Small intestine (tissue), 7 donors: Measurements from ENCODE around the gene LIMS2. TPM values are rescaled to one million over a fixed set of nuclear protein-coding genes. Genes with fewer than 3 reads are reported as not detected.

Source experiments
- DNase-seq, 2 donors: peaks; one replicate each; pipeline versions ENCODE4 v3.0.0 to v3.0.0-alpha.2; 2013
- FAIRE-seq: peaks from 2 replicates; lab custom pipeline; 2012; peaks lifted over from hg19 to GRCh38; lab: Jason Lieb, UNC
- H3K27ac ChIP-seq, 3 donors: one replicate each; pipeline ENCODE4 v1.5.1; 2013; ENCODE audit warnings: low read length in 2 of 3, mild to moderate bottlenecking in 2 of 3, control low read depth in 1 of 3, inconsistent platforms in 1 of 3, low read depth in 1 of 3, moderate library complexity in 1 of 3
- H3K27me3 ChIP-seq, 3 donors: one replicate each; pipeline ENCODE4 v1.6.1; 2013; ENCODE audit warnings: low read length in 3 of 3, inconsistent platforms in 1 of 3; ENCODE audit not compliant: control insufficient read depth in 3 of 3, insufficient read depth in 3 of 3
- H3K36me3 ChIP-seq, 3 donors: one replicate each; pipeline ENCODE4 v1.6.1; 2013; ENCODE audit warnings: low read length in 3 of 3, inconsistent platforms in 1 of 3, low read depth in 1 of 3, mild to moderate bottlenecking in 1 of 3, moderate library complexity in 1 of 3; ENCODE audit not compliant: control insufficient read depth in 3 of 3, insufficient read depth in 2 of 3
- H3K4me1 ChIP-seq, 3 donors: one replicate each; pipeline ENCODE4 v1.6.1; 2013; ENCODE audit warnings: low read length in 2 of 3, inconsistent platforms in 1 of 3, low read depth in 1 of 3, mild to moderate bottlenecking in 1 of 3, moderate library complexity in 1 of 3; ENCODE audit not compliant: control insufficient read depth in 3 of 3, insufficient read depth in 2 of 3
- H3K4me3 ChIP-seq, 3 donors: one replicate each; pipeline ENCODE4 v1.5.1; 2013; ENCODE audit warnings: low read length in 3 of 3, control low read depth in 1 of 3, inconsistent platforms in 1 of 3, low read depth in 1 of 3, mild to moderate bottlenecking in 1 of 3, moderate library complexity in 1 of 3
- H3K9me3 ChIP-seq, 2 donors: one replicate each; pipeline ENCODE4 v1.6.1; 2013; ENCODE audit warnings: low read depth in 1 of 2, low read length in 1 of 2; ENCODE audit not compliant: control insufficient read depth in 2 of 2, insufficient read depth in 1 of 2
- WGBS, 3 donors: extraction: QIAGEN DNeasy Blood & Tissue Kit; methylation state at CpG; one replicate each; pipeline ENCODE4 v1.1.7; 2013; 5-methylcytosine and 5-hydroxymethylcytosine counted together
- polyA plus RNA-seq, 4 donors: library from polyadenylated mRNA; stranded (reverse) in 3 of 4; unstranded in 1 of 4; fragments of 200-250 nt in 3 of 4; fragments of 120-200 nt in 1 of 4; gene quantifications; one replicate each; pipeline versions ENCODE4 v1.2.1 to v1.2.3, GENCODE V29; 2013
- donor health status: healthy with polysubstance abuse.
- donor health status: control.
- donor health status: control.
- donor health status: Bipolar disorder and iron deficiency.
- donor health status: healthy.

LIMS2 gene
- polyA plus RNA-seq, 4 donors, result 2.2 to 39.5 (median 8.6) TPM

- 79 to 92% (median 80%) methylated on average over 9 of the region's 9 CpGs for WGBS, 3 donors
- FAIRE-seq (no peak), DNase-seq (no peak)
Measured at GRCh38 chr2:127629637-127630036, 45.7 kb downstream of the LIMS2 start.

DNA sequence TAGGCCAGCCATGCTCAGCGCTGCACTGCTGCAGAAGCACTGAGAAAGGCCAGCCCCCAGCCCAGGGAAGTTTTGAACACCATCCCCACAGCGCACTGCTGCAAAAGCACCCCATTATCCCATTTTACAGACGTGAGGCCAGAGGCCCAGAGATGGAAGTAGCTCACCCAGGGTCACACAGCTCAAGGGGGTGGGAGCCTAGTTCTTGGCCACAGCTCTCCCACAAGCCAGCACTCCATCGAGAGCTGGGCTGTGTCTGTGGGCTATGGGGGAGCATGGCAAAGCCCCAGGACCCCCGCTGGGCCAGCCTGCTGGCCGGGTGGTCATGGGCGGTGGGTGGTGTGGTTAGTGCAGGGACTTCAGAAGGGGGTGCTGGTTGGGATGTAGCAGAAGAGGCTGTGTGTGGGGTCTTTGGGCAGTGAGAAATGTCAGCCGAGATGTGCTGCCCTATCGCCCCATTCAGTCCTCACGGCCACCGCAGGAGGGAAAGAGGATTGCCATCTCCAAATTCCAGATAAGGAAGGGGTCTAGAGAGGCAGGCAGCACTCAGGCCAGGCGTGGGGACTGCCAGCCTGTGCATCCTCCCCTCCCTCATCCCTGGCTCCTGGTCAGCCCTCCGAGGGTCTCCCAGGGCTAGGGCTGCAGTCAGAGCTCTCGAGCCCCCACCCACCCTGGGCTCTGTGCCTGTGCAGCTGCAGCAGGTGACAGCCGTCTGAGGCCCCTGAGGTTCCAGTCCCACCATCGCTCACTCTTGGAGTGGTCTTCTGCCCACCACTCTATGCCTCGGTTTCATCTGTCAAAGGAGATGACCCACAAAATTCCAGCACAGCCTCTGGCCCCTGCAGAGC is 46.3 kb downstream of the LIMS2 start:
- no peak overlapping the region for H3K27ac ChIP-seq

More at GRCh38 chr2:127629637-127630036, 45.7 kb downstream of the LIMS2 start:
- Histone ChIP-seq H3K4me3 (no peak overlapping the region), H3K27ac (no peak overlapping the region), H3K9me3 (no peaks in the 10 kb centered on the region), H3K27me3 (no peaks in the 10 kb centered on the region), H3K4me1 (peaks cover 0 to 6% (median 0%) of the 10 kb centered on the region in 3 donors), H3K36me3 (peaks cover 0 to 100% (median 19%) of the 10 kb centered on the region in 3 donors)

DNA sequence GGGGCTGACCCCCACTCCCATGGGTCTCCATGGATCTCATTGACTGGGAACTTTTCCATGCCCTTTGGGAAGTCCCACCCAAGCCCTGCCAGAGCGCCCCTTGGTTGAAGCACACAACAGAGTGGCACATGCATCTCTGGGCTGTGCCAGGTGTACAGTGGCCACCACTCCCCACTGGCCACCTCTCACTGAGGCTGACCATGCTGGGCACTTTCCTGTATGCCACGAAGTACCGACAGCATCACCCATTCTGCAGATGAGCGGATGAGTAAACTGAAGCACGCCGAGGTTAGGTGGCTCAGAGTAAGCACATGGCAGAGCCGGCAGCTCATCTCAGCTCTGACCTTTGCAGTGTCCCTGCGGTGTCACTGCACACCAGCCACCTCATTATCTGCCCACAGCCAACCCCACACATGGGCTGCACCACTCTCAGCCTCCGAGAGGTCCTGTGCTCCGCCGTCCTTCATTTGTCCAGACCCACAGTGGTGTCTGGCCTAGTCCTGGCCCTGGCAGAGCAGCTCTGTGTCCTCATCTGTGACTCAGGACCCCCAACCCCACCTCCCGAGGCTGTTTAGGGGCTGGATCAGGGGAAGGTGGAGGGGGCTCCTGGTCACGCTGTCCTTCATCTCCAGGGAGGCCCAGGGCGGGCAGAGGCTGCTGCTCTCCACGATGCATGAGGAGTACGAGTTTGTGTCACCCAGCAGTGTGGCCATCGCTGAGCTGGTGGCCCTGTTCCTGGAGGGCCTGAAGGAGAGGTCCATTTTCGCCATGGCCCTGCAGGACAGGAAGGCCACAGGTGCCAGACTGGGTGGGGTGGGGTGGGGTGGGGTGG is 47.4 kb downstream of the LIMS2 start:
- no peaks in the 10 kb centered on the region for H3K27me3 ChIP-seq
- DNase-seq, result no peak

More for the DNA sequence above, 46.3 kb downstream of the LIMS2 start:
- Histone ChIP-seq H3K27me3 (no peaks in the 10 kb centered on the region), H3K9me3 (no peaks in the 10 kb centered on the region), H3K36me3 (peaks cover 0 to 100% (median 24%) of the 10 kb centered on the region in 3 donors), H3K4me1 (peaks cover 0 to 4% (median 0%) of the 10 kb centered on the region in 3 donors), H3K4me3 (no peak overlapping the region)
- DNase-seq, result no peak
- 82 to 88% (median 86%) methylated on average over 14 to 17 of the region's 17 CpGs for WGBS, 3 donors
- FAIRE-seq, result no peak

GRCh38 chr2:127626917-127627739 is 48.2 kb downstream of the LIMS2 start:
- no peak for DNase-seq
- Histone ChIP-seq H3K27me3 (no peaks in the 10 kb centered on the region), H3K4me3 (no peak overlapping the region), H3K27ac (no peak overlapping the region), H3K4me1 (no peaks in the 10 kb centered on the region), H3K36me3 (peaks cover 0 to 100% (median 28%) of the 10 kb centered on the region in 3 donors), H3K9me3 (no peaks in the 10 kb centered on the region)
- WGBS, 3 donors, result 90 to 96% (median 94%) methylated on average over 26 to 28 of the region's 28 CpGs
- FAIRE-seq, result no peak

More for the DNA sequence above, 47.4 kb downstream of the LIMS2 start:
- H3K36me3 ChIP-seq, result peaks cover 0 to 100% (median 25%) of the 10 kb centered on the region in 3 donors
- H3K4me1 ChIP-seq, result no peaks in the 10 kb centered on the region
- FAIRE-seq, result no peak
- no peaks in the 10 kb centered on the region for H3K9me3 ChIP-seq
- H3K4me3 ChIP-seq, result no peak overlapping the region
- 88 to 95% (median 89%) methylated on average over 18 of the region's 18 CpGs for WGBS, 3 donors
- no peak overlapping the region for H3K27ac ChIP-seq

GRCh38 chr2:127626175-127626574 is 49.2 kb downstream of the LIMS2 start:
- FAIRE-seq, result no peak
- no peaks in the 10 kb centered on the region for H3K9me3 ChIP-seq
- H3K4me3 ChIP-seq, result no peak overlapping the region
- no peaks in the 10 kb centered on the region for H3K4me1 ChIP-seq
- WGBS, 3 donors, result 69 to 86% (median 79%) methylated on average over 12 of the region's 12 CpGs
- no peaks in the 10 kb centered on the region for H3K27me3 ChIP-seq
- no peak overlapping the region for H3K27ac ChIP-seq
- DNase-seq, result no peak
- peaks cover 0 to 99% (median 28%) of the 10 kb centered on the region in 3 donors for H3K36me3 ChIP-seq

DNA sequence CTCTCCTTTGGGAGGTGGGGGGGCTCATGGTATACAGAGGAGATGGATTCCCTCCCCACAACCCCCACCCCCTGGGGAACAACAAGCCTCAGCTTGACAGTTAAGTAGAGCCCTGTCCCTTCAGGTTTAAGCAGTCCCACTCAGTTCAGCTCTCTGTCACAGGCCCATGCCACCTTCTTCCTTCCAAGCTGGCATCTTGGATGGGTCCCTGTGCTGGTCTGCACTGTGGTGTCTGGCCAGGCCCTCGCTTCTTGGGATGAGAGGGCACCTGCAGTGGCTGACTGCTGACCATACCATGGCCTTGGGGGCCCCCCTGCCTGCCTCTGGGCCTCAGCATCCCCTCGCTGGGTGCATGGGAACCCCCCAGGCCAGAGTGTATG is 49.8 kb downstream of the LIMS2 start:
- H3K9me3 ChIP-seq, result no peaks in the 10 kb centered on the region
- FAIRE-seq (no peak), DNase-seq (no peak)
- H3K27me3 ChIP-seq, result no peaks in the 10 kb centered on the region
- H3K4me3 ChIP-seq, result no peak overlapping the region
- H3K4me1 ChIP-seq, result no peaks in the 10 kb centered on the region
- no peak overlapping the region for H3K27ac ChIP-seq
- H3K36me3 ChIP-seq, result peaks cover 0 to 97% (median 29%) of the 10 kb centered on the region in 3 donors
- WGBS, 3 donors, result 65 to 92% (median 89%) methylated on average over 2 of the region's 2 CpGs

DNA sequence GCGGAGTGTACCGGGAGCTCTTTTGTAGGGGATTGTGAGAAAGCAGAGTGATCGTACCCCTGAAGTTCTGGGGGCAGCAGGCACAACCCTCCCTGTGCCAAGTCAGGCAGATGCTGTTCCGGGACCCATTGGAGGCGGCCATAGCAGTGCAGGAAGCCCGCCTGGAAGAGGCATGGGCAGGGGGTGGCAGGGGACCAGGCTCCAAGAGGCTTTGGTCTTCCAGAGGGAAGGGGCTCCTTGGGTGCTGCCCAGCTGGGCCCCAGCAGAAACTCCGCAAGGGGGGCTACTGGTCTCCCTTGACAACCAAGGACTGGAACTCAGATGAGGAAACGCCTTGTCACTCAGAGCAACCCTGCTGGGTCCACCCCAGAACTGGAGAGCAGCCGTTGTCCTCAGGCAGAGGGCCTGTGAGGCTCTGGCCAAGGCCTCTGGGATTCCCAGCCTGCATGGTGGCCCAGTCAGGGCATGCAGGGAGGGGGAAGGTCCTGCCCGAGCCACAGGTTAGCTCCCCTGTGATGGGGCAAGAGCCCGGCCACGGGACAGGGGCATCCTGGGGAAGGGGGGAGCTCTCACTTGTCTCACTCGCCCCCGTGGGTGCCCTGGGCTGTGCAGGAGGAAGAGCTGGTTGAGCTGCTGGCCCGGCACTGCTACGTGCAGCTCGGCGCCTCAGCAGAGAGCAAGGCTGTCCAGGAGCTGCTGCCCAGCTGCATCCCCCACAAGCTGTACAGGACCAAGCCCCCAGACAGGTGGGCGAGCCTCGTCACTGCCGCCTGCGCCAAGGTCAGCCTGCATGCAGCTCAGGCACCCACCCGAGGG is 50.4 kb downstream of the LIMS2 start:
- 87 to 96% (median 89%) methylated on average over 23 of the region's 23 CpGs for WGBS, 3 donors
- no peaks in the 10 kb centered on the region for H3K27me3 ChIP-seq
- no peak overlapping the region for H3K27ac ChIP-seq
- H3K9me3 ChIP-seq, result no peaks in the 10 kb centered on the region
- H3K4me1 ChIP-seq, result no peaks in the 10 kb centered on the region
- H3K4me3 ChIP-seq, result no peak overlapping the region
- FAIRE-seq, result no peak
- DNase-seq, result no peak
- H3K36me3 ChIP-seq, result peaks cover 0 to 97% (median 33%) of the 10 kb centered on the region in 3 donors
